ENCODE results near the gene RTN4RL1. TPM values are rescaled to one million over a fixed set of nuclear protein-coding genes. Genes with fewer than 3 reads are reported as not detected.

Gene RTN4RL1
- total and polyA plus RNA-seq, 12 donors, result 0.81 to 6.3 (median 2.7) TPM

- intact Hi-C loops (cut with DNase I), result no loop called here
- Histone ChIP-seq H3K27ac (no peak overlapping the region), H3K27me3 (peaks cover 0 to 11% (median 3%) of the 10 kb centered on the region in 7 donors), H3K4me3 (no peak overlapping the region), H3K4me1 (peaks cover 0 to 31% (median 8%) of the 10 kb centered on the region in 9 donors), H3K9me3 (no peaks in the 10 kb centered on the region), H3K36me3 (no peaks in the 10 kb centered on the region)
- WGBS, 2 donors, result 87 to 90% methylated on average over 5 of the region's 5 CpGs
- DNase-seq (no peak), ATAC-seq (no peak)
- TF ChIP-seq CTCF (IDR thresholded peaks at IDR 0.05), result no peak
Measured at GRCh38 chr17:1969712-1970111, 55.4 kb downstream of the RTN4RL1 start.

GRCh38 chr17:1967213-1967612, 57.9 kb downstream of the RTN4RL1 start:
- WGBS, 2 donors, result 79% methylated on average over 11 of the region's 11 CpGs
- Histone ChIP-seq H3K27me3 (peaks cover 0 to 5% (median 0%) of the 10 kb centered on the region in 7 donors), H3K36me3 (no peaks in the 10 kb centered on the region), H3K9me3 (no peaks in the 10 kb centered on the region), H3K27ac (no peak overlapping the region), H3K4me1 (peaks cover 0 to 26% (median 3%) of the 10 kb centered on the region in 9 donors), H3K4me3 (no peak overlapping the region)
- no peak for TF ChIP-seq CTCF (IDR thresholded peaks at IDR 0.05)
- intact Hi-C loops (cut with DNase I), result no loop called here
- ATAC-seq (no peak), DNase-seq (no peak)

GRCh38 chr17:1966274-1967086, 58.7 kb downstream of the RTN4RL1 start:
- H3K27me3 ChIP-seq, result peaks cover 0 to 5% (median 0%) of the 10 kb centered on the region in 7 donors
- ATAC-seq (no peak), DNase-seq (no peak)
- intact Hi-C loops (cut with DNase I), result no loop called here
- no peak for TF ChIP-seq CTCF (IDR thresholded peaks at IDR 0.05)
- no peaks in the 10 kb centered on the region for H3K9me3 ChIP-seq
- no peaks in the 10 kb centered on the region for H3K36me3 ChIP-seq
- H3K4me3 ChIP-seq, result no peak overlapping the region
- no peak overlapping the region for H3K27ac ChIP-seq
- 67 to 75% methylated on average over 12 of the region's 12 CpGs for WGBS, 2 donors
- peaks cover 0 to 22% (median 0%) of the 10 kb centered on the region in 9 donors for H3K4me1 ChIP-seq

GRCh38 chr17:1965556-1966273, 59.4 kb downstream of the RTN4RL1 start:
- WGBS, 2 donors, result 76 to 80% methylated on average over 21 of the region's 21 CpGs
- Histone ChIP-seq H3K27ac (no peak overlapping the region), H3K36me3 (no peaks in the 10 kb centered on the region), H3K27me3 (peaks cover 0 to 4% (median 0%) of the 10 kb centered on the region in 7 donors), H3K4me3 (no peak overlapping the region), H3K9me3 (no peaks in the 10 kb centered on the region), H3K4me1 (peaks cover 0 to 26% (median 0%) of the 10 kb centered on the region in 9 donors)
- DNase-seq, result no peak
- intact Hi-C loops (cut with DNase I), result no loop called here
- no peak for TF ChIP-seq CTCF (IDR thresholded peaks at IDR 0.05)
- ATAC-seq, result no peak
